ENCODE measurements around the gene CTNND2. TPM values are rescaled to one million over a fixed set of nuclear protein-coding genes. Genes with fewer than 3 reads are reported as not detected.

Gene CTNND2
- total RNA-seq, 1 donor from 2014 or later: not detected

DNA sequence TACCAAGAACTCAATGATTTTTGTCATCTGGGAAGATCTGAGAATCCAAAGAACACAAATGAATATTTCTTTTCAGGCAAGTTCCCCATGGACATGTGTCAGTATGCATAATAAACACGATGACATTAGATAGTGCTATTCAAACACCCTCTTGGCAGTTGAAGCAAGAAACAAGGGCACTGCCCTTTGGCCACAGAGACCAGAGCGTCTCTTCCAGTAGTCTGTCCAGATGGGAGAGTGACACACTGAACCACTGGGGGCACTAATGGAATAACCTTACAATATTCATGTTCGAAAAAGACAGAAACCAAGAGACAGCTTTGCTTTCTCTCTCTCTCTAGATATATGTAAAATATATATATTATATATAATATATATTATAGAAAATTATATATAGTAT, 301.9 kb downstream of the CTNND2 start:
- intact Hi-C loops (cut with micrococcal nuclease): no loop called here

DNA sequence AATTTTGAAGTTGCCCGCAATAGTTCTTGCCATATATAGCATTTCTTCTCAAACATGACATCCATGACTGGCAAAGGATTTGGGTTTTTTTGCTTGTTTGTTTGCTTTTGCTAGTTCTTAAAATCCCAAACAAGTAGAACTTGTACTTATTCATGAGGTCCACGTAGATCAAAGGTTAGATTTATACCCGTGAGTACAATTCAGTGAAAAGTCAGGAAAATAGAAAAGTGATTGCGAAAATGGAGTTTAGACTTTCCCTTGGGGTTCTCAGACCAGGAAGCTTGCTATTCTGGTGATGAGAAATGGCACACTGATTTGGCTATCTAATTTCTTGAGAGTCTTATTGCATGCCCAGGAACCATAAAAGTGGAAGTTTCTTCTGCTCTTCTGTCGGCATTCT, 304.7 kb downstream of the CTNND2 start:
- intact Hi-C loops (cut with micrococcal nuclease): no loop called here

DNA sequence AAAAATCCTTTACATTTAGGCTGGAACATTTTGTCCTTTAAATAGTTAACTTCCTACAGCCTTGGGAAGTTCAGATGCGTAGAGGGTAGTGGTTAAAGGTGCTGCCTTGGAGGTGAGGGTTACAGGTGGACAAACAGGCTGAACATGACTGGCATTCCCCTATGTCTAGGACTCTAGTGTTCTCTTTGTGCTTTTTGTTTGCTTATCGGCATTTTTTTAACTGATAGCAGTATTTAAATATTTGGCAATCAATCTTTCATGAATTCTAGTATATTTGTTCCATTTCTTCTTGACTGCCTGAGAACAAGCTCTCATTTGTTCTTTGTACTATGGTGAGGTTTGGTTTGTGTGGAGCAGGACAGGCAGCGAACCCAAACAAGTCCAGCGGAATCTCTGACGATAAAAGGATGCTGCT, 307.6 kb downstream of the CTNND2 start:
- intact Hi-C loops (cut with micrococcal nuclease): no loop called here

GRCh38 chr5:11596185-11596584, 308.1 kb downstream of the CTNND2 start:
- intact Hi-C loops (cut with micrococcal nuclease): no loop called here

DNA sequence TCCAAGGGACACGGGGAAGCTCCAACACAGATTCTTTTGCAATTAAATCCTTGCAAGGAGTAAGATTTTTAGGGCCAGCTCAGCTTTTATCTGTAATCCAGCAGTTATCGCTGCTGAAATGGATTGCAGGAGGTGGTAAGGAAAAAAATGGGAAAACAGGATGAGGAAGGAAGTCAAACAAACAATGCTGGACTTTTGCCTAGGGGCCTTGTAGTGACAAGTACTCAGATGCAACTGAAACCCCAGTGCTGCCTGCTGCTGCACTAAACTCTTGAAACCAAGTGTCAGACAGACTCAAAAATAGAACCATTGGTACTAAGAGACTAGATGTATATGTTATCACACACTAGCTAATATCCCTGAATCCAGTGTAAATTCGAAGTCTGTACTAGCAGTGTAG, 309.2 kb downstream of the CTNND2 start:
- intact Hi-C loops (cut with micrococcal nuclease): no loop called here

DNA sequence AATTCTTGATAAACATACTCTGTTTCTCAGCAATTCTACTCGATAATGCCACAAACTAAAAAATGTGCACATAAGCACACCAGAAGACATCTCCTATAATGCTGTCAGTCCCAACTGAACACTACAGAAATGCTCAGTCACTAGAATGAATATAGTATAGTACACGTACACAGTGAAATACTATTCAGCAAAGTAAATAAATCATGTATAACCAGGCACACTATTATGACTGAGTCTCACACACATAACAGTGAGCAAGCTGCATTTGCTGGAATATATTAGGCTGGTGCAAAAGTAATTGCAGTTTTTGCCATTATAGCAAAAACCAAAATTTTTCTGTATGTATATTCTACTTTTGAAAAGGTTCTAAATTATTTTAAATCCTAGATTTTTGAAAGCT, 310.2 kb downstream of the CTNND2 start:
- intact Hi-C loops (cut with micrococcal nuclease): no loop called here

DNA sequence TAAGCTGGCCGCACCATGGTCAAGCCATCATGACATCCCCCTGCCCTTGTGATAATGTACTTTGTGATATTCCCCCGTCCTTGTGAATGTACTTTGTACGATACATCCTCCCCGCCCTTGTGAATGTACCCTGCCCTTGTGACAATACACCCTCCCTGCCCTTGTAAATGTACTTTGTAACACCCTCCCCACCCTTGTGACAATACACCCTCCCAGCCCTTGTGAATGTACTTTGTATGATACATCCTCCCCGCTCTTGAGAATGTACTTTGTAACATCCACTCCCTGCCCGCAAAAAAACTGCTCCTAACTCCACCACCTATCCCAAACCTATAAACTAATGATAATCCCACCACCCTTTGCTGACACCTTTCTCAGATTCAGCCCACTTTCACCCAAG, 313.8 kb downstream of the CTNND2 start:
- intact Hi-C loops (cut with micrococcal nuclease): no loop called here

DNA sequence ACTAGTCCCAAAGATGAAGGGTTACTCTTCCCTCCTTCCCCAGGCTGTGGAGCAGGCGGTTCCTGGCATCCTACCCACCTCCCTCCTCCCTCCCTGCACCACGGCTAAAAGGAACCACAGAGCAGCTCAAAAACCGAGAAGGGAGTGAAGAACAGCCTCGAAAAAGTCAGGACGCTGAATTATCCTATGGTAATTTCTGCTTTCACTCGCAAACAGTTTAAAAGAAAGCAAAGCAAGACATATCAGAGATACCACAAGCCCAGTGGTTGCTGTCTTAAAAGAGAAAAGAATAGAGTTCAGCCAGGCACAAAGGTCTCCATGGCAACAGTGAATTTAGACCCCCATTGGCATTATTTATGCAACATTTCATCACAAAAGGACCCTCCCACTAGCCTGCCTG, 315.4 kb downstream of the CTNND2 start:
- intact Hi-C loops (cut with micrococcal nuclease): no loop called here

DNA sequence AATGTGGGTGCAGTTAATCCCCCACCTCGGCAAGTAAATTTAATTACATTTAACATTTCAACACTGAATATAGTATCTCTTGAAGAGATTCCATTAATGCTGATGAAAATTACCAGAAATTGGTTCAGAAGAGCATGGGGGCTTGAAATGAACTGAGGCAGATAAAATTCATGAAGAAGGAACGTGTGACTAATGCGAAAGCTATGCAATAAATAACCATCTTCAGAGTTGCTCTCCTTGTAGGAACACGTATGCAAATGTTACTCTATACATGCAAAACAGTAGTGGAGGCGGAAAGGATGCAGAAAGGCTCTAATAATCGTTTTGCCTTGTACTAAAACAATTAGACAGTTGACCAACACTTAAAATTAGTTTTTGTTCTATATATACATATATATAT, 320.2 kb downstream of the CTNND2 start:
- intact Hi-C loops (cut with micrococcal nuclease): no loop called here

GRCh38 chr5:11579351-11579750, 324.9 kb downstream of the CTNND2 start:
- intact Hi-C loops (cut with micrococcal nuclease): no loop called here

- intact Hi-C loops (cut with micrococcal nuclease): no loop called here
Measured at GRCh38 chr5:11574787-11575186, 329.5 kb downstream of the CTNND2 start.

DNA sequence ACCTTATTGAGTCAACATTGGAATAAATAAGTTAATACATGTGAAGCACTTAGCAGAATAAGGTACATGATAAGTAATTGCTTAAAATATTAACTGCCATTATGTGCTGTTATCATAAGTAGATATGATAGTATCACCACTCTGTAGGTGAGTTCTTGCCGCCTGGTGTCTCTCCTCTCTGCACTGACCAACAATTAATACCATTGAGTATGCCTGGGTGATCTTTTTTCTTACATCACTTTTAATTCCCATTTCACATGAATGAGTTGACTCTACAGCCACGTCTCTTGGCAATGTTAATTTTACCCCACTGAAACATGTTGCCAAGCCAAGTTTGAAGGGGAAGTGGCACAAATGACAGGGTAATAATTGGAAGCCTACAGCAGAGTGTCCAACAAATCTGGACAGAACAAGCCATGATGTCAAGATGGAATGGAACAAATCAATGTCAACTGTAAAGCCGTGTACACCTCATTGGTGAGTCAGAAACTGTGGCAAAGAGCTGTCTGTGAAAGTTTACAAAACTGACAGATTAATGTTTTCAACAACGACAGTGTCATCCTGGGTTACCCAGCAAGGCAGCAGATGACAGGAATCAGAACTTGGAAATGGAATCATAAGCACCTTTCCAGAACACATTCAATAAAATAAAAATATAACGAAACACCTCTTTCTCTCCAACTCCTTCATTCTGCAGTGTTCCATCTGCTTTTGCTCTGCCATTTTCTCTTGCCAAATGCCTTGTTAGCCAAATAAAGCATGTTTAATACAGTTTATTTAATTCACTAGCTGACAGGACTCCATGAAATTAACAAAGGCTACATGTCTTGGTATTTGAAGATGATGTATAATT, 330.9 kb downstream of the CTNND2 start:
- intact Hi-C loops (cut with micrococcal nuclease): no loop called here

DNA sequence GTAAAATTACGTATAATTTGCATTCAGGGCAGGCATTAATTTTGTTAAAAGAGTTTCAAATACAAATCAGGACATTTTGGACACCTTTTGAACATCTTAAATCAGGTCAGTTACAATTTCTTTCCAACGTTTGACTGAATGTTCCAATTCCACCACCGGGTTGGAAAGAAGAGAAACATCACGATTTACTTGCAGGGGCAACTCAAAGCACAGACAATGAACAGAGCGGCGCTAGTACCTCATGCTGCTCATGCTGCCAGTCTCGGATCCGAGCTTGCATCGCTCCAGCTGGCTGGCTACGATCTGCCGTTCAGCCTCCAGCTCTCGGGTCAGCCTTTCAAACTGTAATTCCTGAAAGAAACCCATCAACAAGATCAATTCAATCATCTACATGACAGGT, 339.5 kb downstream of the CTNND2 start:
- intact Hi-C loops (cut with micrococcal nuclease): no loop called here

- intact Hi-C loops (cut with micrococcal nuclease): no loop called here
Measured at GRCh38 chr5:11563822-11564221, 340.4 kb downstream of the CTNND2 start.

DNA sequence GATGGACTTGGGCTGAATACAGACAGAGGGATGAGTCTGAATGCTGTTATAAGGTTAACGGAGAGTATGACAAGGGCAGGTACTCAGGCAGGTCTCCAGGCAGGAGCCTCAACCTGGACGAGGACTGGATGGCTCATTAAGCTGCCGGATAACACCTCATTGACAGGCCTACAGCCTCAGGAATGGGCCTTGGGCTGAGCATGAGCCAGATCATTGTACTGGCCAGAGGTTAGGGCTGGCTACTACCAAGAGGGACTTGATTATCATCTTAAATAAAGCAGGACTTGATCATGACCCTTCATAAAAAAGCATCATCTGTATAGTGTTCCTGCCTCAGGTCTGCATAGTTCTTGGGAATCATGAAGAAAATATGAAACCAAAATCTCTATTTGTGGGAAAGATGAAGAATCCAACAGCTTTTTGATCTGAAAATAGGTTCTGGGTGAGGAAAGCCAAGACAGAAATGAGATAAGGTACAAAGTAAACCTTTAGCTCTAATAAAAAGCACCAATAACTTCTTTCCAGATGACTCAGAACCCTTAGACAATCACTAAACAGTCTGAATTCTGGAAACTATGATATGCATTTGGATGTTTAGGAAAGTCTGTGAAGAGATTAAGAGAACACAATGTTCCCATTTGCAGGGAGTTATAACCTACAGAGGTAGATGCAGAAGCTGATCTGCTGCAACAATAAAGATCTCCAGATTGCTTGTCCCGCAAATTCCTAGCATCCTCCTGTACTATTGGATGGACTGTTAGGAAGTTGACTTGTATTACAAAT, 343.1 kb downstream of the CTNND2 start:
- intact Hi-C loops (cut with micrococcal nuclease): no loop called here

GRCh38 chr5:11557063-11557462, 347.2 kb downstream of the CTNND2 start:
- intact Hi-C loops (cut with micrococcal nuclease): no loop called here

GRCh38 chr5:11555171-11555570, 349.1 kb downstream of the CTNND2 start:
- intact Hi-C loops (cut with micrococcal nuclease): no loop called here

DNA sequence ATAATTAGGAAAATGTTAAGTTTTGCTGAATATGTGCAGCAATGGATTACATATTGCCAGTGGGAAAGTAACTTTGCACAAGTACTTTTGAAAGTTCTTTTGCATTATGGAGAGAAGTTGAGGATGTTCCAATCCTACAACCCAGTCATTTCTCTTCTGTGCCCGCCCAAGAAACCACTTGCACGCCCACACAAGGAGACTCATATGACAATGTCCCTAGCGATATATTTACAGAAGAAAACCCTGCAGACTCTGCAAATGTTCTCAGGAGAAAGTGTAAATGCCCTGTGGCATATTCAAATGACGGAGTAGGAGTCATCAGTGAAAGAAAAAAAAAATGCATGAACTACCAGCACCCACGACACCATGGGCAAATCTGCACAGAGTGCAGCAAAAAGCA, 356.5 kb downstream of the CTNND2 start:
- intact Hi-C loops (cut with micrococcal nuclease): no loop called here

GRCh38 chr5:11547140-11547539, 357.1 kb downstream of the CTNND2 start:
- intact Hi-C loops (cut with micrococcal nuclease): no loop called here

DNA sequence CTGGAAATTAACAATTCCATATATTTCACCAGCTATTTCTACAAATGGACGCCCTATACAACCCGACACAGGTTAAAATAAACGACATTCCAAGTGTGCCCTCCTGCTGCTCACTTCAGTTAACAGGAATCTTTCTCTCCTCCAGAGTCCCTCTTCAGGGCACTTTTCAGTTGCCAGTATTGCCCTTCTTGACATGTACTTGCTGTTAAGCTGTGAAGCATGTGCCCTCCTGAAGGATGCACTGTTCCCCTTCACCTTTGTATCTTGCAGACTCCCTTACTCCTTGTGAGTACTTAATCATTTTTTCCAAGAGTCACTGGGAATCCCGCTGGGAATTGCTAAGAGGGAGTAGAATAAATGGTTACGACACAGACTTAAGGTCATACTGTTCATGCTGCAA, 364.1 kb downstream of the CTNND2 start:
- intact Hi-C loops (cut with micrococcal nuclease): no loop called here

GRCh38 chr5:11531811-11532555, 372.3 kb downstream of the CTNND2 start:
- intact Hi-C loops (cut with micrococcal nuclease): no loop called here

DNA sequence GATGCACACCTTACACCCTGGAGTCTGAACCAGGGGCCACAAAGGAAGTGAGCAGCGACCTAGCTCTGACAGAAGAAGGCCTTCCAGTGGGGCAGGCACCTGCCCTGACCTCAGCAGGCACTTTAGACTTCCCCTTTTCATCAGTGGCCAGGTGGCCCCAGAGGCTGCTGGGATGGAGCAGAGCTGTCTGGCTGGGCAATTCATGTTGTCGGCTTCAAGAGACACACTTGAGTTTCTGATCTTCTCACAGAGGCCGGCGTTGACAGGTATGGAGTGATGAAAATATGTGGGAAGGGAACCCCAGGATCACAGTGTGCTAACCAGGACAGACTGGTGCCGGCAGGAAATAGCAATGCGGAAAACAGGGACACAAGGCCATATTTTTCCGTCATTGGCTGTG, 375.5 kb downstream of the CTNND2 start:
- intact Hi-C loops (cut with micrococcal nuclease): no loop called here

Measured in T-helper 1 cell treated with Interleukin-12 subunit alpha and Interleukin-12 subunit beta and Interleukin-4 antibody, amounts not matched to agents 30 ng/mL and 1 ng/mL, for 36 hours (primary cell).